ENCODE measurements around the gene WDR33.

WDR33 gene

DNA sequence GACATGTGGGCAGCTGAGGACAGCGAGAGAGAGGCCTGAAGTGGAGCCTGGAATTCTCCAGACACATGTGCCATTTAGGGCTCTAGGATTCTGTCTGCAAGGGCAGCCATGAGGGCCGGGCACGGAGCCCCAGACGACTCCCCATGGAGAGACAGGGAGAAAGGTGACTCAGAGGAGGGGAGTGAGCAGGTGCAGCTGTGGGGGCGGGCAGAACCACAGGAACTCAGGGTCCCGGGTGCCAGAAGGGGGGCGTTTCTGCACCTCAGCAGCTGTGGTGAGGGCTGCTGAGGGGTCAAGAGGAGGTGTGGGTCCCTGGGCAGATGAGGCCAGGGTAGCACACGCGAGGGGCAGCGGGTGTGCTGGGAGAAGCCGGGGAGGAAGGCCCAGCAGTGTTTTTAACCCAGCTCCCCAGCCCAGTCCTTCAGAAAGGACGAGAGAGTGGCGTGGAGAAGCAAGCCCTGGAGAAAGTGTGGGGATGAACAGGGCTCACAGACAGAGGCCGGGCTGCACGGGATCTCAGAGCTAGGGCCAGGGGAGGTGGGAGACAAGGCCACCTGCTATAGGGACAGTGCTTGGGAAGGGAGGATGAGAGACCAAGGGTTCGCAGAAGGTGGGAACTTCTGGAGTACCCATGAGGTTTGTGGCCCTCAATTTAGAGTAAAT, 157.4 kb downstream of the WDR33 start:
- DNase-seq: no peak

DNA sequence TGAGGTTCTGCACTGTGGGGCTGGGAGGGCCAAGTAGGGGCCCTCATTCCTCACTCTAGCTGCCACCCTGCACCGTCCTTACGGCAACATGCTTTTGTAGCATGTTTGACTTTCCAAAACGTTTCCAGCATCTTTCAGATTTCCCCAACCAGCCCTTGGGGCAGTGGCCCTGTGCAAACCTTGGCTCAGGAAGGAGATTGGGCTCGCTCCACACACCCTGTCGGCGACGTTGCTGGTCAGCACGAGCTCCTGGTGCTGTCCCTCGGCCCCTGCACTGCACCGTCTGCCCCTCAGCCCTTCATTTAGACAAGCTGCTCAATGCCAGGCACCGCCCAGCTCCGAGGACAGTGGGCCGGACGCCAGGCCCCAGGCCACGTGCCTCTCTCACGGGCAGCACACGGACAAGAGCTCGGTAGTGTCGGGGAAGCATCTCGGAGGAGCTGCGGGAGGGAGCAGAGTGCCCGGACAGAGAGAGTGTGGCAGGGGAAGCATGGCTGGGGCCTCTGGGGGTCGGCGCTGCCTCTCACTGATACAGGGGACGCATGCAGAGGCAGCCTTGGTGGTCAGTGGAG, 158.1 kb downstream of the WDR33 start:
- DNase-seq: no peak

DNA sequence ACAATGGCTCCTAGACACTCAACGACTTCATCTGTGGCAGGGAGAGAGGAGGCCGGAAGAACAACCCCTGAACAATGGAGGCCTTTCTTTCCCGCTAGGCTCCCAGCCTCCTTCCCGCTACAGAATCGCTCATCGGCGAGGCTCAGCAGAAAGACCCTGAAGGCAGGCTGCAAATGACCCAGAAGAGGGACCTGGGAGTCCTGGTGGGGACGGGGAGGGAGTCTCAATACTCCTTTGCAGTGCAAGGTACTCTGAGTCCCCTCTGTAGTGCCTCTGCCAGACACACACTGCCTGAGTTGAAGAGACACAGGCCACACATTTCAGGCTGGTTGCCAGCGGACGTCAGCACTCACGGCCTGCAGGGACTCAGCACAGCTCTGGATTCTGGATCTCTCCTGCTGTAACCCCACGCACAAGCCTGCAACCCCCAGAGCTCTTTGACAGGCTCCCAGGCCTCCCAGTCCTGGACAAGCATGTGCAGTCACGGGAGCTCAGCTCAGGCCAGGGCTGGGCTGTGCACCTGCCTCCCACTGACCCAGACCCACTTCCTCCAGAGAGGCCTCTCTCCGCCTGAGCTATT, 158.9 kb downstream of the WDR33 start:
- DNase-seq: no peak

DNA sequence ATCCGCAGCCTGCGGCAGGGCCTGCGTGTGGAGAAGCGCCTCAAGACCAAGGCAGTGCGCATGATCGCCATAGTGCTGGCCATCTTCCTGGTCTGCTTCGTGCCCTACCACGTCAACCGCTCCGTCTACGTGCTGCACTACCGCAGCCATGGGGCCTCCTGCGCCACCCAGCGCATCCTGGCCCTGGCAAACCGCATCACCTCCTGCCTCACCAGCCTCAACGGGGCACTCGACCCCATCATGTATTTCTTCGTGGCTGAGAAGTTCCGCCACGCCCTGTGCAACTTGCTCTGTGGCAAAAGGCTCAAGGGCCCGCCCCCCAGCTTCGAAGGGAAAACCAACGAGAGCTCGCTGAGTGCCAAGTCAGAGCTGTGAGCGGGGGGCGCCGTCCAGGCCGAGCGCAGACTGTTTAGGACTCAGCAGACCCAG, 159.6 kb downstream of the WDR33 start:
- no peak for DNase-seq

All from NK-92 treated with Interleukin-12 subunit alpha and Interleukin-12 subunit beta, amount 100 ng/mL, for 24 hours (cell line).